Gastrocnemius medialis (tissue), 4 donors: ENCODE data around the gene JMJD1C. TPM values are rescaled to one million over a fixed set of nuclear protein-coding genes. Genes with fewer than 3 reads are reported as not detected.
A peak's percentile ranks its signal among the peaks of the same experiment; 100 is the strongest.
"Not testable (repeated sequence)": the region's sequence is repeated elsewhere in the genome, so short reads cannot be mapped to it uniquely, and the experiment has no call there.

Source experiments
- ATAC-seq, 2 donors: fragments of 150-250 bp; one replicate each; pipeline ENCODE4 v1.9.1; 2016
- DNase-seq, 2 donors: peaks; one replicate each; pipeline ENCODE4 v3.0.0-alpha.2; 2019
- H3K27ac ChIP-seq, 4 donors: fragments of 200-600 bp; sonication (generic); 1 replicate in 1 of 4; 2 replicates in 3 of 4; pipeline ENCODE4 v1.5.1; 2016 to 2018; ENCODE audit warnings: mild to moderate bottlenecking in 2 of 4, moderate library complexity in 1 of 4
- H3K27me3 ChIP-seq, 3 donors: fragments of 200-600 bp; sonication (generic) in 2 of 3; 1 replicate in 1 of 3; 2 replicates in 2 of 3; pipeline versions ENCODE4 v1.5.1 to v1.6.0; 2016 to 2019; ENCODE audit warnings: mild to moderate bottlenecking in 1 of 3, moderate library complexity in 1 of 3
- H3K36me3 ChIP-seq, 2 donors: fragments of 200-600 bp; sonication (generic) in 1 of 2; one replicate each; pipeline ENCODE4 v1.5.1; 2017 to 2018
- H3K4me1 ChIP-seq, 2 donors: fragments of 200-600 bp; sonication (generic) in 1 of 2; one replicate each; pipeline ENCODE4 v1.5.1; 2016 to 2017; ENCODE audit warnings: mild to moderate bottlenecking in 2 of 2
- H3K4me3 ChIP-seq, 4 donors: fragments of 200-600 bp; sonication (generic) in 3 of 4; 1 replicate in 1 of 4; 2 replicates in 3 of 4; pipeline ENCODE4 v1.5.1; 2016 to 2019; ENCODE audit warnings: mild to moderate bottlenecking in 2 of 4
- H3K9me3 ChIP-seq, 3 donors: fragments of 200-600 bp; sonication (generic) in 2 of 3; 1 replicate in 1 of 3; 2 replicates in 2 of 3; pipeline ENCODE4 v1.5.1; 2016 to 2019
- CTCF ChIP-seq, 5 experiments: fragments of 450-650 bp in 3 of 5; fragments of 200-600 bp in 2 of 5; sonication (generic) in 2 of 5; IDR thresholded peaks in 4 of 5; conservative IDR thresholded peaks in 1 of 5; 1 replicate in 4 of 5; 2 replicates in 1 of 5; pipeline ENCODE4 v1.5.1; 2016 to 2019; ENCODE audit warnings: antibody characterized with exemption in 5 of 5, mild to moderate bottlenecking in 3 of 5, moderate library complexity in 3 of 5
- POLR2A ChIP-seq, 2 donors: fragments of 450-650 bp; IDR thresholded peaks; one replicate each; pipeline ENCODE4 v1.6.1; 2017; ENCODE audit warnings: antibody characterized with exemption in 2 of 2, mild to moderate bottlenecking in 2 of 2, moderate library complexity in 2 of 2
- in situ Hi-C, 4 donors: fragments of 200-750 bp; cut with MboI; loops; one replicate each; pipeline versions ENCODE4 v1.15.0 to v1.8.0; 2017; ENCODE audit warnings: low sequenced_read_pairs in 4 of 4
- intact Hi-C: fragments of 100-400 bp; cut with DNase I; formaldehyde crosslinking; loops from one replicate; pipeline ENCODE4 v1.15.1; 2023; ENCODE audit warnings: low total_unique reads
- total RNA-seq, 4 donors: library from RNA; depleted of rRNA; stranded (reverse); fragments of >200 nt; gene quantifications; one replicate each; pipeline versions ENCODE4 v1.1.0 to v1.2.3, GENCODE V29; 2016

The JMJD1C gene
- total RNA-seq, 4 donors from 2014 or later: 22.5 to 74.1 (median 46.9) TPM

DNA sequence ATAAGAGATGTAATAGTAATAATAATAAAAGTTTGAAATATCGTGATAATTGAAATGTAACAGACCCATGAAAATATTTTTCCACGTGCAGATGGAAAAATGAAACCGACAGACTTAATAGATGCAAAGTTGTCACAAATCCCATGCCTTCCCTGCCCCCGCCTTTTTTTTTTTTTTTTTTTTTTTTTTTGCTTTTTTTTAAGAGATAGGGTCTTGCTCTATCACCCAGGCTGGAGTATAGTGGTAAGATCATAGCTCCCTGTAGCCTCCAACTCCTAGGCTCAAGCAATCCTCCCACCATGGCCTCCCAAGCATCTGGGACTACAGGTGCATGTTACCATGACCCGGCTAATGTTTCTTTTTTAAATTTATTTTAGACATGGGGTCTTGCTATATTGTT lies 80.5 kb downstream of the JMJD1C start:
- in situ Hi-C loops: no loop called here
- no peak overlapping the region for H3K4me3 ChIP-seq
- no peak overlapping the region for H3K27ac ChIP-seq
- peaks cover 16 to 25% of the 10 kb centered on the region in 2 donors for H3K4me1 ChIP-seq
- ATAC-seq (no peak), DNase-seq (no peak)
- no peak for TF ChIP-seq CTCF (IDR thresholded peaks at IDR 0.05 in 4 of 5, conservative IDR thresholded peaks at IDR 0.05 in 1 of 5)
- no peak for TF ChIP-seq POLR2A (IDR thresholded peaks at IDR 0.05)
- no peaks in the 10 kb centered on the region for H3K36me3 ChIP-seq
- intact Hi-C loops: no loop called here
- no peaks in the 10 kb centered on the region for H3K9me3 ChIP-seq
- H3K27me3 ChIP-seq: no peaks in the 10 kb centered on the region

GRCh38 chr10:63384675-63385074 lies 81.1 kb downstream of the JMJD1C start:
- ATAC-seq (no peak), DNase-seq (no peak)
- no peaks in the 10 kb centered on the region for H3K27me3 ChIP-seq
- TF ChIP-seq POLR2A (IDR thresholded peaks at IDR 0.05) (no peak), CTCF (IDR thresholded peaks at IDR 0.05 in 4 of 5, conservative IDR thresholded peaks at IDR 0.05 in 1 of 5) (no peak)
- H3K27ac ChIP-seq: no peak overlapping the region
- intact Hi-C loops: no loop called here
- no peaks in the 10 kb centered on the region for H3K36me3 ChIP-seq
- no peaks in the 10 kb centered on the region for H3K9me3 ChIP-seq
- peaks cover 16 to 25% of the 10 kb centered on the region in 2 donors for H3K4me1 ChIP-seq
- in situ Hi-C loops: no loop called here
- no peak overlapping the region for H3K4me3 ChIP-seq

- no peak for ATAC-seq
- in situ Hi-C loops (no loop called here), intact Hi-C loops (no loop called here)
- Histone ChIP-seq H3K27me3 (no peaks in the 10 kb centered on the region), H3K27ac (no peak overlapping the region), H3K4me1 (peaks cover 16 to 22% of the 10 kb centered on the region in 2 donors), H3K36me3 (no peaks in the 10 kb centered on the region), H3K4me3 (no peak overlapping the region), H3K9me3 (no peaks in the 10 kb centered on the region)
- no peak for TF ChIP-seq CTCF (IDR thresholded peaks at IDR 0.05 in 4 of 5, conservative IDR thresholded peaks at IDR 0.05 in 1 of 5)
- no peak for TF ChIP-seq POLR2A (IDR thresholded peaks at IDR 0.05)
- DNase-seq: no peak
These were observed 81.8 kb downstream of the JMJD1C start for GRCh38 chr10:63384001-63384400.

DNA sequence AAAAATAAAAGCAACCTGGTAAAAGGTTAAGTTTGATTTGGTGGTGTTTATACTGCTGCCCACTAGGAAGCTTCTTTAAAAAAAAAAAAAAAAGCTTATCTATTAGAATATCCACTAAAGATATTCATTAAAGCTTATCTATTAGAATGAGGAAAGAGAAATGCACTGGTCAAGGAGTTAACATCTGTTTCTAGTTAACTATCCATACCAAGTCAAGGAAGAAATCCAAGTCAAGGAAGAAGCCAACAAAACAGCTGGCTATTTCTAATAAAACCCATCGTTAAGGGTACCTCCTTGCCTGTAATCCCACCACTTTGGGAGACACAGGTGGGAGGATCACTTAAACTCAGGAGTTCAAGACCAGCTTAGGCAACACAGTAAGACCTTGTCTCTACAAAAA lies 82.6 kb downstream of the JMJD1C start:
- Histone ChIP-seq H3K4me1 (peaks cover 16 to 19% of the 10 kb centered on the region in 2 donors), H3K27ac (no peak overlapping the region), H3K36me3 (no peaks in the 10 kb centered on the region), H3K27me3 (no peaks in the 10 kb centered on the region), H3K9me3 (no peaks in the 10 kb centered on the region), H3K4me3 (no peak overlapping the region)
- ATAC-seq (no peak), DNase-seq (no peak)
- TF ChIP-seq CTCF (IDR thresholded peaks at IDR 0.05 in 4 of 5, conservative IDR thresholded peaks at IDR 0.05 in 1 of 5): no peak
- TF ChIP-seq POLR2A (IDR thresholded peaks at IDR 0.05): no peak
- in situ Hi-C loops: no loop called here
- intact Hi-C loops: no loop called here

- DNase-seq (no peak), ATAC-seq (no peak)
- Histone ChIP-seq H3K4me1 (peaks cover 16 to 19% of the 10 kb centered on the region in 2 donors), H3K27me3 (no peaks in the 10 kb centered on the region), H3K36me3 (no peaks in the 10 kb centered on the region), H3K27ac (no peak overlapping the region), H3K9me3 (no peaks in the 10 kb centered on the region), H3K4me3 (no peak overlapping the region)
- in situ Hi-C loops (no loop called here), intact Hi-C loops (no loop called here)
- TF ChIP-seq CTCF (IDR thresholded peaks at IDR 0.05 in 4 of 5, conservative IDR thresholded peaks at IDR 0.05 in 1 of 5) (no peak), POLR2A (IDR thresholded peaks at IDR 0.05) (no peak)
These were observed 83.7 kb downstream of the JMJD1C start for GRCh38 chr10:63382066-63382465.

- not testable (repeated sequence) for H3K4me3 ChIP-seq
These were observed 88.5 kb downstream of the JMJD1C start for GRCh38 chr10:63377305-63377661.

More at GRCh38 chr10:63377305-63377661, 88.5 kb downstream of the JMJD1C start:
- H3K27ac ChIP-seq: peak overlapping the region in 1 of 4 donors; percentile 8
- H3K27me3 ChIP-seq, DNase-seq, intact Hi-C loops, H3K4me1 ChIP-seq, in situ Hi-C loops, H3K36me3 ChIP-seq, ATAC-seq, H3K9me3 ChIP-seq: not testable (repeated sequence)
